Pons (tissue), 1 donor: ENCODE data around the gene ANKRD7.
"Not testable (repeated sequence)": the region's sequence is repeated elsewhere in the genome, so short reads cannot be mapped to it uniquely, and the experiment has no call there.

ENCODE experiments used
- DNase-seq: peaks from one replicate; pipeline ENCODE4 v3.0.0-alpha.2; 2016; ENCODE audit warnings: low spot score

ANKRD7 gene

GRCh38 chr7:118239014-118239413 lies 14.5 kb downstream of the ANKRD7 start:
- DNase-seq: no peak

- DNase-seq: not testable (repeated sequence)
Measured at GRCh38 chr7:118240320-118240719, 15.8 kb downstream of the ANKRD7 start.

GRCh38 chr7:118243695-118244094 lies 19.2 kb downstream of the ANKRD7 start:
- DNase-seq: no peak

GRCh38 chr7:118245267-118246040 lies 20.9 kb downstream of the ANKRD7 start:
- no peak for DNase-seq

- no peak for DNase-seq
Measured at GRCh38 chr7:118250860-118251494, 26.5 kb downstream of the ANKRD7 start.

GRCh38 chr7:118252087-118252486 lies 27.6 kb downstream of the ANKRD7 start:
- DNase-seq: no peak

GRCh38 chr7:118259115-118259514 lies 34.6 kb downstream of the ANKRD7 start:
- no peak for DNase-seq

GRCh38 chr7:118264836-118265235 lies 40.3 kb downstream of the ANKRD7 start:
- no peak for DNase-seq

- DNase-seq: no peak
Measured at GRCh38 chr7:118280319-118281012, 56.0 kb downstream of the ANKRD7 start.

- DNase-seq: no peak
Measured at GRCh38 chr7:118281196-118281595, 56.7 kb downstream of the ANKRD7 start.

- no peak for DNase-seq
Measured at GRCh38 chr7:118285358-118285757, 60.9 kb downstream of the ANKRD7 start.

GRCh38 chr7:118286131-118286530 lies 61.6 kb downstream of the ANKRD7 start:
- DNase-seq: no peak

GRCh38 chr7:118288098-118288497 lies 63.6 kb downstream of the ANKRD7 start:
- no peak for DNase-seq

GRCh38 chr7:118289476-118289875 lies 65.0 kb downstream of the ANKRD7 start:
- DNase-seq: no peak
